Urinary bladder (tissue), 4 donors: ENCODE data around the gene SWSAP1. TPM values are rescaled to one million over a fixed set of nuclear protein-coding genes. Genes with fewer than 3 reads are reported as not detected.

Experiments
- DNase-seq: peaks from one replicate; pipeline ENCODE4 v3.0.0-alpha.2; 2015; ENCODE audit errors: extremely low spot score
- H3K27ac ChIP-seq: one replicate; pipeline ENCODE4 v1.5.1; 2013; ENCODE audit warnings: low read depth, mild to moderate bottlenecking, moderate library complexity
- H3K36me3 ChIP-seq: one replicate; pipeline ENCODE4 v1.6.1; 2013; ENCODE audit warnings: mild to moderate bottlenecking, moderate library complexity; ENCODE audit not compliant: insufficient read depth
- H3K4me1 ChIP-seq: one replicate; pipeline ENCODE4 v1.6.1; 2013; ENCODE audit warnings: mild to moderate bottlenecking, moderate library complexity; ENCODE audit not compliant: insufficient read depth
- H3K4me3 ChIP-seq: one replicate; pipeline ENCODE4 v1.5.1; 2013; ENCODE audit warnings: low read depth, low read length
- WGBS: extraction: QIAGEN DNeasy Blood & Tissue Kit; methylation state at CpG from one replicate; pipeline ENCODE4 v1.1.7; 2013; 5-methylcytosine and 5-hydroxymethylcytosine counted together
- polyA plus RNA-seq: library from polyadenylated mRNA; stranded (reverse); fragments of 200-250 nt; gene quantifications from one replicate; pipeline ENCODE4 v1.2.3, GENCODE V29; 2013
- small RNA-seq: library from RNA; depleted of rRNA; stranded (forward); fragments of <200 nt; gene quantifications from one replicate; pipeline ENCODE3, GENCODE V24; 2014
- total RNA-seq: library from RNA; depleted of rRNA; stranded (reverse); fragments of >200 nt; gene quantifications from one replicate; pipeline ENCODE4 v1.2.3, GENCODE V29; 2014
- donor health status: healthy with polysubstance abuse.
- donor health status: healthy.

The SWSAP1 gene
- total and polyA plus RNA-seq, 2 donors, result 1.2 to 2.4 TPM

DNA sequence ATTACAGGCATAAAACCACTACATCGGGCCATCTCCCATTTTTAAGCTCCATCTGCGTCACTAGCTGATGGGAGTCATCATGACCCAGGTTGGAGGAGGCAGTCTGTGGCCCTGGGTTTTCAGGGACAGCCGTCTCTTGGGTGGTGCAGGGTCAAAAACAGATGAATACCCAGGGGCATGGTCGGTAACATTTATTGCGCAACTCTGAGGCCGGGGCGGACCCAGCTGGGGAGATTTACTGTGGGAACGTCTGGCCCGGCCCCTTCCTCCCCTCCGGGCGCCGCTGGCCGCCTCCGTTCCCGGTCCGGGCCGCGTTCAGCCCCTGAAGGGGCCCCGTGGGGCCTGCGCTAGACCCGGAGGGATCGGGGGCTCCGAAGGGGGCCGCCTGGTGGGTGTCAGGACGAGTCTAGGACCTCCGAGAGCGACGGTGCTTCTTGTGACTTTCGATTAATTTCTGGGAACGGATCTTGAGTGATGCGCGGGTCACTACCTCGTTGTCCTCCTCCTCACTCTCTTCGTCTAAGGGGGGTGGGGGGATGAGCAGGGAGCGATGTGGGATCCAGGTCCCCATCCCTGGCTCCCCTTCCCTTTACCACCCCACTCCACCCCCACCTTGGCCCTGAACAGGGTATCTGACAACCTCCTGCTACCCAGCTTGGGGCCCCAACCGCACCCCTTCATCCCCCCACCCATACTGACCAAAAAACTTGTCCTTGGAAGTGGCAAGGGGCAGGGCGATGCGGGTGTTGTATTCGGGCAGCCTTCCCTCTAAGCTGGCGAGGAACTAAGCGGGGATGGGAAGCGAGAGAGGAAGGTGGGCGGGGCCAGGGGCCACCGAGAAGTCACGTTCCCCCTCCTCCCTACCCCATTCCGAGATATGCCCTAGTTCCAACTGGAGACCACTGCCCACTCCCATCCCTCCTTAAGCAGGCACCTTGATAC lies 46.2 kb downstream of the SWSAP1 start:
- Histone ChIP-seq H3K4me1 (no peaks in the 10 kb centered on the region), H3K4me3 (peak overlapping the region; percentile 29), H3K36me3 (no peaks in the 10 kb centered on the region), H3K27ac (no peak overlapping the region)
- 6% methylated on average over 46 of the region's 46 CpGs for WGBS
- no peak for DNase-seq

- no peak for DNase-seq
- Histone ChIP-seq H3K4me1 (no peaks in the 10 kb centered on the region), H3K27ac (no peak overlapping the region), H3K4me3 (no peak overlapping the region), H3K36me3 (no peaks in the 10 kb centered on the region)
- 21% methylated on average over 36 of the region's 36 CpGs for WGBS
Observed at GRCh38 chr19:11421371-11422098, 47.1 kb downstream of the SWSAP1 start.

DNA sequence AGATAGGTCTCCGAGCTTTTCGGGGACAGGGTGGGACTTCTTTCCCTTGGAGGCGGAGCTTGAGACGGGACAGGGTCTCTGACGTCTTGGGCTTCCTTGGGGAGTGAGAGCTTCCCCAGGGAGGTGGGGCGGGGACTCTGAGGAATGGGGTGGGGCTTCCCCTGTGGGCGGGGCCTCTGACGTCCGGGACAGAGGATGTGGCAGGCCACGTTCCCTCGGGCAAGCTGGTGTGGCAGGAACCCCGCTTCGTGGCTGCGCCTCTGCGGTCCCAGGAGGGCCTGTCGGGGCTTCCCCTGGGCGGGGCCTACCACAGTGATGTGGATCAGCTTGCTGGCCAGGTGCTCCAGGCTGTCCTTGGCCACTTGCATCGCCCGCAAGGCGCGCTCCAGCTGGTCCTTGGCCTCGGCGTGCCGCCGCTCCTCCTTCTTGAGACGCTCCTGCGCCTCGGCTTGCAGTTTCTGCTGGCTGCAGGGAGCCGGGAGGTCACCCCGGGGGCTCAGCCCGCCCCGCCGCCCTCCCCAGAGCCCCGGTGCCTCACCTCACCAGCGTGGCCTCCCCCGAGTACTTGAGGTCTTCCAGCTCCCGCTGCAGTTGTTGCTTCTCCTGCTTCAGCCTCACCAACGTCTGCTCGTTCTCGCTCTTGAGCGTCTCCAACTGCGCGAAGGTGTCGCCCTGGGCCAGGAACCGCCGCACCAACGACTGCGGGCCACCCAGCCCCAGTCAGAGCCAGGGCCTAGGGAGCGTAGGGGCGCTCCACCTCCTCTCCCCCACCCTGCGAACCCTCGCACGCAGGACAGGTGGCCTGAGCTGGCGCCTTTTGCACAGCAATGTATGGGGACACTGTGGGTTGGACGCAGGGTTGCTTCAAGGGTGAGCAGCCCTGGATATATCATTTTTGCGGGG lies 47.9 kb downstream of the SWSAP1 start:
- Histone ChIP-seq H3K4me3 (no peak overlapping the region), H3K27ac (no peak overlapping the region), H3K4me1 (no peaks in the 10 kb centered on the region), H3K36me3 (no peaks in the 10 kb centered on the region)
- 8% methylated on average over 56 of the region's 56 CpGs for WGBS
- DNase-seq, result no peak

GRCh38 chr19:11423164-11423790 lies 48.8 kb downstream of the SWSAP1 start:
- no peak for DNase-seq
- H3K4me3 ChIP-seq, result no peak overlapping the region
- H3K4me1 ChIP-seq, result no peaks in the 10 kb centered on the region
- 37% methylated on average over 27 of the region's 27 CpGs for WGBS
- no peak overlapping the region for H3K27ac ChIP-seq
- no peaks in the 10 kb centered on the region for H3K36me3 ChIP-seq

GRCh38 chr19:11423791-11424181 lies 49.3 kb downstream of the SWSAP1 start:
- 15% methylated on average over 22 of the region's 22 CpGs for WGBS
- Histone ChIP-seq H3K27ac (no peak overlapping the region), H3K36me3 (no peaks in the 10 kb centered on the region), H3K4me3 (no peak overlapping the region), H3K4me1 (no peaks in the 10 kb centered on the region)
- no peak for DNase-seq

Small RNAs within 50 kb of the gene (small RNA-seq; reads per million reads assigned to genes)
- not detected for gene RF00019

Other genes starting within 250 kb of the SWSAP1 start
- 21.1 TPM for gene SPC24, start 218.9 kb upstream of the SWSAP1 start, total RNA-seq
- gene SPC24, start 218.9 kb upstream of the SWSAP1 start, polyA plus RNA-seq, result 1.8 TPM
- 183 TPM for gene KANK2, start 177.1 kb upstream of the SWSAP1 start, total RNA-seq
- gene KANK2, start 177.1 kb upstream of the SWSAP1 start, polyA plus RNA-seq, result 819 TPM
- not detected for gene ANGPTL8, start 135.0 kb upstream of the SWSAP1 start, total RNA-seq
- gene ANGPTL8, start 135.0 kb upstream of the SWSAP1 start, polyA plus RNA-seq, result 21.4 TPM
- gene DOCK6, start 112.1 kb upstream of the SWSAP1 start, total RNA-seq, result 20.7 TPM
- 30.6 TPM for gene DOCK6, start 112.1 kb upstream of the SWSAP1 start, polyA plus RNA-seq
- gene TSPAN16, start 78.5 kb upstream of the SWSAP1 start, total RNA-seq, result not detected
- gene TSPAN16, start 78.5 kb upstream of the SWSAP1 start, polyA plus RNA-seq, result not detected
- 13.4 TPM for gene RAB3D, start 35.0 kb upstream of the SWSAP1 start, total RNA-seq
- gene RAB3D, start 35.0 kb upstream of the SWSAP1 start, polyA plus RNA-seq, result 12.4 TPM
- gene TMEM205, start 28.4 kb upstream of the SWSAP1 start, total RNA-seq, result 63.8 TPM
- 144 TPM for gene TMEM205, start 28.4 kb upstream of the SWSAP1 start, polyA plus RNA-seq
- gene CCDC159, start 28.1 kb upstream of the SWSAP1 start, total RNA-seq, result 14.3 TPM
- gene CCDC159, start 28.1 kb upstream of the SWSAP1 start, polyA plus RNA-seq, result 29.0 TPM
- 7.2 TPM for gene PLPPR2, start 19.2 kb upstream of the SWSAP1 start, total RNA-seq
- gene PLPPR2, start 19.2 kb upstream of the SWSAP1 start, polyA plus RNA-seq, result 41.5 TPM
- gene EPOR, start 9.6 kb downstream of the SWSAP1 start, total RNA-seq, result 2.9 TPM
- 6.6 TPM for gene EPOR, start 9.6 kb downstream of the SWSAP1 start, polyA plus RNA-seq
- 2.5 TPM for gene RGL3, start 44.6 kb downstream of the SWSAP1 start, total RNA-seq
- gene RGL3, start 44.6 kb downstream of the SWSAP1 start, polyA plus RNA-seq, result 6.5 TPM
- gene ODAD3, start 60.5 kb downstream of the SWSAP1 start, total RNA-seq, result 0.48 TPM
- gene ODAD3, start 60.5 kb downstream of the SWSAP1 start, polyA plus RNA-seq, result 0.34 TPM
- 54.9 TPM for gene PRKCSH, start 61.0 kb downstream of the SWSAP1 start, total RNA-seq
- gene PRKCSH, start 61.0 kb downstream of the SWSAP1 start, polyA plus RNA-seq, result 174 TPM
- 0.90 TPM for gene ELAVL3, start 106.4 kb downstream of the SWSAP1 start, total RNA-seq
- gene ELAVL3, start 106.4 kb downstream of the SWSAP1 start, polyA plus RNA-seq, result 0.28 TPM
- gene ZNF653, start 131.2 kb downstream of the SWSAP1 start, total RNA-seq, result 4.5 TPM
- 9.8 TPM for gene ZNF653, start 131.2 kb downstream of the SWSAP1 start, polyA plus RNA-seq
- gene ECSIT, start 154.5 kb downstream of the SWSAP1 start, total RNA-seq, result 19.0 TPM
- gene ECSIT, start 154.5 kb downstream of the SWSAP1 start, polyA plus RNA-seq, result 68.7 TPM
- gene CNN1, start 164.2 kb downstream of the SWSAP1 start, total RNA-seq, result 558 TPM
- 3,172 TPM for gene CNN1, start 164.2 kb downstream of the SWSAP1 start, polyA plus RNA-seq
- gene ELOF1, start 184.6 kb downstream of the SWSAP1 start, total RNA-seq, result 15.4 TPM
- 61.2 TPM for gene ELOF1, start 184.6 kb downstream of the SWSAP1 start, polyA plus RNA-seq
- 1.1 TPM for gene ACP5, start 203.0 kb downstream of the SWSAP1 start, total RNA-seq
- 14.7 TPM for gene ACP5, start 203.0 kb downstream of the SWSAP1 start, polyA plus RNA-seq
- 48.2 TPM for gene ZNF627, start 222.8 kb downstream of the SWSAP1 start, total RNA-seq
- gene ZNF627, start 222.8 kb downstream of the SWSAP1 start, polyA plus RNA-seq, result 10.9 TPM